ENCODE data around the gene ADNP. TPM values are rescaled to one million over a fixed set of nuclear protein-coding genes. Genes with fewer than 3 reads are reported as not detected.

ADNP gene
- total and polyA plus RNA-seq, 2 of the 4 experiments (the other 2 are of a cell fraction) = 23.3 to 24.8 TPM

- Histone ChIP-seq H3K4me3 (ENCODE audit: insufficient read depth, low read depth, low read length) (no peak overlapping the region), H3K36me3 (ENCODE audit: control insufficient read depth, insufficient read depth, low read length) (peaks cover 13% of the 10 kb centered on the region), H3K9ac (ENCODE audit: low read depth, low read length) (no peak overlapping the region), H2BK120ac (ENCODE audit: low read depth, low read length) (no peak overlapping the region), H2AK5ac (ENCODE audit: low read depth, low read length) (no peak overlapping the region), H4K5ac (ENCODE audit: low read depth, low read length) (no peak overlapping the region), H3K27me3 (ENCODE audit: control insufficient read depth, insufficient read depth, low read length) (no peaks in the 10 kb centered on the region), H2BK5ac (ENCODE audit: low read depth, low read length, poor library complexity, severe bottlenecking) (no peak overlapping the region), H2AK9ac (replicated peaks; ENCODE audit: low read depth, low read length, poor library complexity) (no peak overlapping the region), H3K56ac (ENCODE audit: extremely low read depth, insufficient read depth, low read length) (no peak overlapping the region), H4K91ac (ENCODE audit: insufficient read depth, low read depth, low read length) (no peak overlapping the region), H2BK20ac (ENCODE audit: low read depth, low read length) (no peak overlapping the region), H3K23ac (ENCODE audit: low read depth, low read length) (no peak overlapping the region), H3K9me3 (ENCODE audit: control insufficient read depth, insufficient read depth, low read length) (no peaks in the 10 kb centered on the region), H3K14ac (replicated peaks; ENCODE audit: low read depth, low read length) (no peak overlapping the region), H3K18ac (ENCODE audit: low read depth, low read length) (no peak overlapping the region), H3K79me1 (ENCODE audit: low read depth in 1 of 2, low read length in 2 of 2) (no peaks in the 10 kb centered on the region), H3K27ac (ENCODE audit: insufficient read depth, low read length) (no peak overlapping the region), H3K9me1 (ENCODE audit: insufficient read depth, low read length) (peaks cover 4% of the 10 kb centered on the region), H3K4me1 (ENCODE audit: control insufficient read depth, insufficient read depth, low read length) (no peaks in the 10 kb centered on the region; the same call in 1 of the 2 replicates), H3K4ac (ENCODE audit: low read depth, low read length) (no peak overlapping the region), H3K4me2 (ENCODE audit: low read depth, low read length) (no peak overlapping the region), H2AFZ (replicated peaks; ENCODE audit: low read length, poor library complexity) (no peak overlapping the region), H2BK15ac (ENCODE audit: low read depth, low read length) (no peak overlapping the region), H4K8ac (ENCODE audit: low read depth in 2 of 2, low read length in 2 of 2) (no peak overlapping the region), H4K20me1 (ENCODE audit: insufficient read depth, low read length) (no peaks in the 10 kb centered on the region)
- DNase-seq = no peak
- whole genome bisulfite sequencing, 2 experiments (ENCODE audit: extremely low coverage in 2 of 2, insufficient read length in 1 of 2) = 97% methylated on average over 11 of the region's 19 CpGs; no CpG with 5 or more reads in 1 of the 2 experiments
- POLR2A ChIA-PET (ENCODE audit: unreplicated experiment) = no interaction called here
- no peak for ATAC-seq (ENCODE audit: low read depth)
- intact Hi-C loops (cut with micrococcal nuclease) = no loop called here
- CTCF ChIA-PET = no interaction called here
- TF ChIP-seq FOS (IDR thresholded peaks at IDR 0.05; ENCODE audit: low read depth, low read length) (no peak), ELK1 (IDR thresholded peaks at IDR 0.05; ENCODE audit: borderline replicate concordance, low read depth, low read length) (no peak), POLR2A (IDR thresholded peaks at IDR 0.05; ENCODE audit: low read depth, low read length) (no peak), RFX5 (IDR thresholded peaks at IDR 0.05; ENCODE audit: low read depth, low read length) (no peak), CHD1 (IDR thresholded peaks at IDR 0.05; ENCODE audit: low read depth, low read length) (no peak), CEBPB (IDR thresholded peaks at IDR 0.05; ENCODE audit: low read depth, low read length) (no peak)
- TF ChIP-seq, protein P1, sequence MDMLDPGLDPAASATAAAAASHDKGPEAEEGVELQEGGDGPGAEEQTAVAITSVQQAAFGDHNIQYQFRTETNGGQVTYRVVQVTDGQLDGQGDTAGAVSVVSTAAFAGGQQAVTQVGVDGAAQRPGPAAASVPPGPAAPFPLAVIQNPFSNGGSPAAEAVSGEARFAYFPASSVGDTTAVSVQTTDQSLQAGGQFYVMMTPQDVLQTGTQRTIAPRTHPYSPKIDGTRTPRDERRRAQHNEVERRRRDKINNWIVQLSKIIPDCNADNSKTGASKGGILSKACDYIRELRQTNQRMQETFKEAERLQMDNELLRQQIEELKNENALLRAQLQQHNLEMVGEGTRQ (IDR thresholded peaks at IDR 0.05; ENCODE audit: low read depth, low read length) = no peak
- in situ Hi-C loops (cut with MboI; ENCODE audit: low sequenced_read_pairs) = no loop called here
- dilution Hi-C loops (cut with HindIII; ENCODE audit: low sequenced_read_pairs, unreplicated experiment) = no loop called here
- BruUV-seq (replicated peaks) = no TSS peak
These were observed 55.1 kb downstream of the ADNP start for GRCh38 chr20:50876063-50876685.

Data from IMR-90 (cell line).